Myocyte (in vitro differentiated cells): ENCODE measurements around the gene TTI1. TPM values are rescaled to one million over a fixed set of nuclear protein-coding genes. Genes with fewer than 3 reads are reported as not detected.
"Not testable (repeated sequence)": the region's sequence is repeated elsewhere in the genome, so short reads cannot be mapped to it uniquely, and the experiment has no call there.

Source experiments
- DNase-seq: peaks from one replicate; pipeline ENCODE4 v3.0.0-alpha.2; 2012; ENCODE audit warnings: low read depth
- total RNA-seq: library from RNA; depleted of rRNA; stranded (reverse); fragments of >200 nt; gene quantifications from 2 replicates; pipeline ENCODE4 v1.2.3, GENCODE V29; 2014

TTI1 gene
- total RNA-seq, 1 donor from 2014 or later = 21.8 TPM

GRCh38 chr20:37970856-37971245 lies 62.4 kb downstream of the TTI1 start:
- DNase-seq = no peak

GRCh38 chr20:37969949-37970855 lies 63.1 kb downstream of the TTI1 start:
- peak; percentile 41 for DNase-seq

DNA sequence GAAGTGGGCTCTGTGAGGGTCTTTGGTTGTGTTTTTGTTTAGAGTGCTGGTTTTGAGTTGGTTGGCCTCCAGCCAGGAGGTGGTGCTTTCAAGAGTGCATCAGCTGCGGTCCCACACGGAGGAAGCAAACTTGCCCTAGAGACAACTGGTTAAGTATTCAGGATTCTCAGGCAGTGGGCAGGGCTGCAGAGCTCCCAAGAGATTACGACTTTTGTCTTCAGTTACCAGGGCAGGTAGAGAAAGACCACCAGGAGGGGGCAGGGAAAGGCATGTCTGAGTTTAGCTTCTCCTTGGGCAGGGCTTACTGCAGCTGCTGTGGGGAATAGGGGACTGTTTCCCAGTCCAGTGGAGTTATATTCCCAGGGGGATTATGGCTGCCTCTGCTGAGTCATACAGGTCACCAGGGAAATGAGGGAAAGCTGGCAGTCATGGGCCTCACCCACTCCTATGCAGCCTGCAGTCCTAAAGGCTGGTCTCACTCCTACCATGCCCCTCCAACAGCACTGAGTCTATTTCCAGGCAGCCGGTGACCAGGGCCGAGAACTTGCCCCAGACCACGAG lies 64.3 kb downstream of the TTI1 start:
- peak; percentile 77 for DNase-seq

DNA sequence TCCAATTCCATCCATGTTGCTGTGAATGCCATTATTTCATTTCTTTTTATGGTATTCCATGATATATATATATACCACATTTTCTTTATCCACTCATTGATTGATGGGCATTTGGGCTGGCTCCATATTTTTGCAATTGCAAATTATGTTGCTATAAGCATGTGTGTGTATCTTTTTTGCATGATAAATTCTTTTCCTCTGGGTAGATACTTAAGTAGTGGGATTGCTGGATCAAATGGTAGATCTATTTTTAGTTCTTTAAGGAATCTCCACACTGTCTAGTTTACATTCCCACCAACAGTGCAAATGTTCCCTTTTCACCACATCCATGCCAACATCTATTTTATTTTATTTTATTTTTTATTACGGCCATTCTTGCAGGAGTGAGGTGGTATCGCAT lies 69.8 kb downstream of the TTI1 start:
- not testable (repeated sequence) for DNase-seq

- DNase-seq = no peak
Measured at GRCh38 chr20:37961066-37961465, 72.2 kb downstream of the TTI1 start.

GRCh38 chr20:37958856-37959520 lies 74.3 kb downstream of the TTI1 start:
- no peak for DNase-seq

GRCh38 chr20:37956107-37956585 lies 77.1 kb downstream of the TTI1 start:
- no peak for DNase-seq

DNA sequence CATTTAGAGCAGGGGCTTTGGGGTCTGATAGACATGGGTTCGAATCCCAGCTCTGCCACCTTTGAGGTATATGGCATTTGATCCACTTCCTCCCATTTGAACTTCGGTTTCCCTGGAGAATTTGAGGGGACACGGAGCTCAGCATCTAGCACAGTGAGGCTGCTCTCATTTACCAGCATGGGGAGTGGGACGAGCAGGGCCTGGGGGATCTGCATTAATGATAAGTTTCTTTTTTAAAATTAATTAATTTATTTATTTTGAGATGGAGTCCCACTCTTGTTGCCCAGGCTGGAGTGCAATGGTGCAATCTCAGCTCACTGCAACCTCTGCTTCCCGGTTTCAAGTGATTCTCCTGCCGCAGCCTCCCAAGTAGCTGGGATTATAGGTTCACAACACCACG lies 77.7 kb downstream of the TTI1 start:
- DNase-seq = no peak

DNA sequence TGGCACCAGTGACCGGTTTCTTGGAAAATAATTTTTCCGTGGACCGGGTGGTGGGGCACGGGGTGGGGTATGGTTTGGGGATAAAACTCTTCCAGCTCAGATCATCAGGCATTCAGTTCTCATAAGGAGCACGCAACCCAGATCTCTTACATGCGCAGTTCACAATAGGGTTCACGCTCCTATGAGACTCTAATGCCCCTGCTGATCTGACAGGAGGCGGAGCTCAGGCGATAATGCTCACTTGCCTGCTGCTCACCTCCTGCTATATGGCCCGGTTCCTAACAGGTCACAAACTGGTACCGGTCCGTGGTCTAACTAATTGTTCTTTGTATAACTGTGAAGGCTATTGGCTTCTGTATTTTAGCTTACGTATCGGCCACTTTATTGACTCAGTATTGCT lies 78.6 kb downstream of the TTI1 start:
- no peak for DNase-seq

GRCh38 chr20:37954190-37954589 lies 79.1 kb downstream of the TTI1 start:
- DNase-seq = no peak

GRCh38 chr20:37948956-37949355 lies 84.3 kb downstream of the TTI1 start:
- DNase-seq = no peak

GRCh38 chr20:37947943-37948342 lies 85.3 kb downstream of the TTI1 start:
- DNase-seq = no peak

GRCh38 chr20:37946946-37947345 lies 86.3 kb downstream of the TTI1 start:
- no peak for DNase-seq

- no peak for DNase-seq
Measured at GRCh38 chr20:37945091-37945547, 88.1 kb downstream of the TTI1 start.

DNA sequence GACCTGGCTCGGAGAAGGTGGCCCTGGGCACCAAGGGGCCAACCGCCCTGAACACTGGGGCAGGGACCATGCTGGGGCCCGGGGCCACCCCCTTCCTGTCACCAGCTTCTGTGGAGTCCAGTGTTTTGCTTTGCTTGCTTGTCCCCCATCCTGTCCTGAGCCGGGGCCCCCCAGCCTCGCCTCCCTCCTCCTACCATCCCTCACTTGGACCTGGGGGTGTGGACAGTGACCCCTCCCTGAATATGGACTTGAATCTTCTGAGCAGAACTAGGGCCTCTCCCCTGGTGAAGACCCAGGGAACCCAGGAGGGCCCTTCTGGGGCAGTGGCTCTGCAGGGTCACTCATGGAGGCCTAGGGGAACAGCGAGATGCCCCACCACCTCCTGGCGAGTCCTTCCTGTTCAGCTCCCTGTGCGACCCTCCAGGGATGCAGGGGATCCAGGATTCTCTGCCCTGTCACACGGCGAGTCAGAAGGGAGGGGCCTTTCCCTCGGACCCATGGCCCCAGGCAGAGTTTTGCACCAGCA lies 88.7 kb downstream of the TTI1 start:
- DNase-seq = no peak

GRCh38 chr20:37943501-37944455 lies 89.5 kb downstream of the TTI1 start:
- no peak for DNase-seq

GRCh38 chr20:37943033-37943432 lies 90.2 kb downstream of the TTI1 start:
- no peak for DNase-seq

DNA sequence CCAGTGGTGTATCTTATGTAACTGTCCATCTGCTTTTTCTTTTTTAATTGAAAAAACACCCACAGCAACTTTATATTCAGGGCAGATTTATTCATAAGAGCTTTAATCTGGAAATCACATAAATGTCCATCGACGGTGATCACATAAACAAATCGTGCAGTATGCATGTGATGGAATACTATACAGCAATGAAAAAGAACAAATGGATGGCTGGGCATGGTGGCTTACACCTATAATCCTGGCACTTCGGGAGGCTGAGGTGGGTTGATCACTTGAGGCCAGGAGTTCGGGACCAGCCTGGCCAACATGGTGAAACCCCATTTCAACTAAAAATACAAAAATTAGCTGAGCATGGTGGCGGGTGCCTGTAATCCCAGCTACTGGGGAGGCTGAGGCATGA lies 91.3 kb downstream of the TTI1 start:
- no peak for DNase-seq

DNA sequence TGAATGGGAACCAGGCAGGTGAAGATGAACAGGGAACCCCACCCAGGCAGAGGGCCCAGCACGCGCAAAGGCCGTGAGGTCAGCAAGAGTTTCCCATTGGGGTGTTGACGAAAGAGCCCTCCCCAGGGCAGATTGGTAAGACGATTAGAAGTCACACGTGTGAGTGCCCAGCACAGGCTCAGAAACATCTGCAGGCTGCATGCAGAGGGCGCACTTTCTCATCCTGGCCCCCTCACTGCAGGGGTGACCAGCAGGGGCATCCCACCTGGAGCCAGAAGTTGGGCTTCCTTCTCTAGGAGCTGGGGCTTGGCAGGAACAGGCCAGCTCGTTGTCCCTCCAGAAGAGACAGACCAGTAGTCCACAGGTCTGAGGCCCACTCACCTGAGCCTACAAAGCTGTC lies 91.9 kb downstream of the TTI1 start:
- no peak for DNase-seq

DNA sequence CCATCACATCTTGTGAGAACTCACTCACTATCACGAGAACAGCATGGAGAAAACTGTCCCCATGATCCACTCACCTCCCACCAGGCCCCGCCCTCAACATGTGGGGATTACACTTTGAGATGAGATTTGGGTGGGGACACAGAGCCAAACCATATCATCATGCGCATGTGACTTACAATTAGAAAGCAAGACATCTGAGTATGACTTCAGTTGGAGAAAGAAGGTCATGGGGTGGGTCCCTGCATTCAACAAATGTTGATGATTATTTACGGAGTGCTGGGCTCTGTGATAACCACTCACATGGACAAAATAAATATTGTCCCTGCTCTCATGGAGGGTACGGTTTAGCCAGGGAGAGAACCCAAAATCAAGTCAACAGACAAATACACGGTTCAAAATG lies 92.4 kb downstream of the TTI1 start:
- no peak for DNase-seq
